Glomerular endothelial cell (primary cell): Measurements from ENCODE around the gene COL4A2. TPM values are rescaled to one million over a fixed set of nuclear protein-coding genes. Genes with fewer than 3 reads are reported as not detected.

Experiments used
- DNase-seq: peaks from one replicate; pipeline ENCODE4 v3.0.0-alpha.2; 2011; ENCODE audit warnings: low read depth, low spot score; ENCODE audit errors: extremely low read depth
- total RNA-seq: library from RNA; depleted of rRNA; stranded (reverse); fragments of >200 nt; gene quantifications from 2 replicates; pipeline ENCODE4 v1.2.3, GENCODE V29; 2015

Gene COL4A2
- total RNA-seq, 1 donor from 2014 or later, result 3,750 TPM

DNA sequence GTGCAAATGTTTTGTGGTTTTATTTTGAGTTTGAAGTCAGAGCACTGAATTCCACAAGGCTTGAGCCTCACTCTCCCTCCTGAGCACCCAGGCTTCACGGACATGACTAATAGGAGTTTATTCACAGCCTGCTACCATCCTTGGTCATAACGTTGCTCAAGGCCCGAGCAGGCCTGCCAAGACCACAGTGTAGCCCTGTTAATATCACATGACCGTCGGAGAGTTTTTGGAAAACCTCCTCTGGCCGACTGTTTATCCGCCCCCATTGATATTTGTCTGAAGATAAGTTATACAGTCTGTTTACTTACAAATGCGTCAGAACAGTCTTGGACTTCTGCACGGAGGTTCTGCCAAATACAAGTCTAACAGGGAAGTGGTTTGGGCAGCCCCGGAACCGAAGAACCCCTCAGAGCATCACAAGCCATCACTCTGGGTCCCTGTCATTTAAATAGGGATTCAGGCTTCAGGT lies 89.9 kb downstream of the COL4A2 start:
- no peak for DNase-seq

DNA sequence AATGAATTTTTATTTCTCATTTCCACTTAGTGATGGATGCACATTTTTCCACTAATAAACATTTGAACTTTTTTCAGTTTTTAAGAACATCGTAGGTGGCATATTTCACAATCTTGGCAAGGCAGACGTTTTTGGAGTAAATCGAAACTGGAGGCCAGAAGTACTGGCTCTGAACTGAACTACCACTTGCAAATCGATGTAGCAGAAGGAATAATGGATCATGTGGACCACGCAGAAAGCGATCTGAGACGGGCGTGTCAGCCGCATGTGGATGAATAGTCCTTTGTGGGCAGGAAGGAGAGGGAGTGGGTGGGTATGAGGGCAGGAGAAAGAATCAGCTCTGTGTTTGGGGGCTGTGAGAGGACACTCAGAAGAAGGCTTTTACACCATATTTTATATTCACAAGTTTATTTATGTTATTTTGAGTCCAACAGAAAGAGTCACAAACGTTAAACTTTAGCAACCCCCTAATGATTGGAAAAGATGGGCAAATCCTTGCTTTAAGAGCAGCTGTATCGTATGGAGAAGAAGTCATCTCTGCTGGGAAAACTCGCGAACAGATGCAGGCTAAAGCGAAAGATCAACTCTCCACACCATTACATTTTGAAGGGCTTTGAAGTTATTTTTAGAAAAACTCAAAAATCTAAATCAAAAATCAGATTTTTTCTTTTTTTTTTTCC lies 90.5 kb downstream of the COL4A2 start:
- DNase-seq, result no peak

DNA sequence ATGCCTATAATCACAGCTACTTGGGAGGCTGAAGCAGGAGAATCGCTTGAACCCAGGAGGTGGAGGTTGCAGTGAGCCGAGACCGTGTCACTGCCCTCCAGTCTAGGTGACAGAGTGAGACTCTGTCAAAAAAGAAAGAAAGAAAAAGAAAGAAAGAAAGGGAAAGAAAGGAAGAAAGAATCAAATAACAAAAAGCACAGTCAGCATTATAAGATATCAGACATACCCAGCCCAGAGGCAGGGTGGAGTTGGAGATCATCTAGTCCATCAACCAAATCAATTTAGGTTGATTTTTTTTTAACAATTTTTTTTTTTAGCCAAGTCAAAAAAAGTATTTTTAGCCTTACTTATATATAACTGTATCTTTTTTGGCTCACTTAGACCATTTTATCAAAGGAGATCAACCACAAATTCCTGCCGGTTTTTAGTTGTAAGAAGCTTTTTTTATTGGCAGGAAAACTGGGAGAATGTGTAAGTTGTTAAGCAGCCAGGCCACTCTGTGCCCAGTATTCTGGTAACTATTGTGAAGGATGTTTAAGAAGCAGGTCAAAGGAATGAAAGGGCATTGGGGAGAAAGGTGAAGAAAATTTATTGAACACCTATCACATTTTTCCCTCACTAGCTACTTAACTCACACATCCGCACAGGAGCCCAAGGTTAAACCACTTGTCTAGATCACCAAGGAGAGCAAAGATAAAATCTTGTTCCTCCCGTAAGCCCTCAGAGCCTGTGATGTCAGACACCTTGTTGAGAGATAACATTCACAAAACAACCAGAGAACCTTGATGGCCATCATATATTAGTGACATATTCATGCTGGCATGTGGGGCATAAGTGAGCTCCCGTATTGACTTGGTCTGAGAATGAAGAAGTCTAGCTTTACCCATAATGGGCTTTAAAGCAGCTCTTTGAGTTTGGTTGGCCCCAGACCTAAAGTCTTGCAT lies 91.8 kb downstream of the COL4A2 start:
- DNase-seq, result no peak

DNA sequence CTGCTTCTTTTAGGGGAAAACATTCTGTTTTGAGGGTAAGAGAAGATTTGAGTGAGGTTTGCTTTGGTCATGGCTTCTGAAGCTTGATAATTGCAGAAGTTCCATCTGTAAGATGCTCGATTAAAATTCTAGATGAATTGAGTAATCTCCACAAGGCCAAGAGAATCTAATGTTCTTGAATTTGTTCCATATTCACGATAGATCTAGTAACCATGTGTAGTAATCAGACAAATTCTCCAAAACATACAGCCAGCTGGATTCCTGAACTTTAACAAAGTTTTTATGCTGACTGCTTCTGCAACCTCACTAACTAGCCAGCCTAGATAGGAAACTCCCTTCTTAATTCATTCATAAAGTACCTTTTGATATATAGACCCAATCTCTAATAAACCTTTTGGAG lies 92.7 kb downstream of the COL4A2 start:
- DNase-seq, result no peak

DNA sequence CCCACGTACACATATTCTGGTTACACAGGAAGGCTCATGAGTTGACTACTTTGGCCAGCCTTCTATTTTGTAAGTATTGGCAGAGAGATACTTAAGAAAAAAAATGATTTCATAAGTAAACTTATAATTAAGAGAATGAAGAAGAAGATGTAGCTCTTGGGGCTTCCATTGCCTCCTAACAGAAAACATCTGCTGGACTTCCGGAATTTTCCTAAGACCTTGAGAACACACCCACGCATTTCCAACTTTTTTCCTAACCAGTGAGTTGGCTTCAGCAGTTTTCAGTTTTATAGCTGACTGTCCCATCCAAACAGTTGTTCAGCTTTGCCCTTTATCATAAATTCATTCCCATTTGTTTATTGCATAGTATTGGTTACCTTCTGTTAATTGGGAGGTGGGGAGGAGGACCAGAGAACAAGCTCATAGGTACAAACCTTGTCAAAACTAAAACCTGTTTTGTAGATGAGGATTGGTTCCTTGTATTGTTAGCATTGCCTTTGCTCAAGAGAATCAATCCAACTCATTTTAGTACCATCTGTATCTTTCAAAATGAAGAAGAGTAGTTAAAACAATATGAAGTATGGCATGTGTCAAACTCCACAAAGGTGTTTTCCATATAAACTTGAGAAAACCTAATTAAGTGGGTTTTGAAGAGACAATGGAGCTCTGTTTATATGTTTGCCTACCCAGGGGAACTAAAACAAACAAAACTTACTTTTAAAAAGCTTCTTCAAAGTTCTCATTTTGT lies 93.9 kb downstream of the COL4A2 start:
- no peak for DNase-seq

DNA sequence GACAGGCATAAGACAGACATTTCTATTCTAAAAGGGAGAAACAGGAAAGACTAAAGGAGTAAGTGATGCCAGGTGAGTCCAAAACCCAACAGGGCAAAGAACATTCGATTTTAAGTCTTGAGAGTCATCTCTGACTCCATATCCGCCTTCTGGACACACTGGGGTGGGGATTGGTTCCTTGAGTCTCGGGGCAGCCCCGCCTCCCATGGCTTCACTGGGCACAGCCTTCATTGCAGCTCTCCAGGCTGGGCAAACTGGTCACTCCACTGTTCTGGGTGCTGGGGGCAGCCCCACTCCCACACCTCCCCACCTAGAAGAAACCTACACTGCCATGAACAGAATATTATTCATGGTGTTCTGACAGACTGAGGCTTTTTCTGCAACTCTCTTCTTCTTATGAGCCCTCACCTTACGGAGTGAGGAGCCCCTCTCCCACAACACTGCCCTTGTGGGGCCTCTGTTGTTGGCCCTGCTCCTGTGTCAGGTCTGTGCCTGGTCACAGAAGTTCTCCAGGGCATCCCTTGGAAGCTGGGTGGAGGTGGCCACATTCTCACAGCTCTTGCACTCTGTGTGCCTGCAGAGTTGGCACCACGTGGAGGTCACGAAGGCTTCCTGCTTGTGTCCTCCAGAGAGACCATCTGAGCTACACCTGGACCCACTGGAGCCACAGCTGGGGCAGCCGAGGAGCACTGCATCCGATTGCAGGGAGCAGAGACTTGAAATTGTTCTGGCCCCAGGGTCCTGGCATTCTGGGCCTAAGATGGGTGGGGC lies 95.4 kb downstream of the COL4A2 start:
- no peak for DNase-seq

DNA sequence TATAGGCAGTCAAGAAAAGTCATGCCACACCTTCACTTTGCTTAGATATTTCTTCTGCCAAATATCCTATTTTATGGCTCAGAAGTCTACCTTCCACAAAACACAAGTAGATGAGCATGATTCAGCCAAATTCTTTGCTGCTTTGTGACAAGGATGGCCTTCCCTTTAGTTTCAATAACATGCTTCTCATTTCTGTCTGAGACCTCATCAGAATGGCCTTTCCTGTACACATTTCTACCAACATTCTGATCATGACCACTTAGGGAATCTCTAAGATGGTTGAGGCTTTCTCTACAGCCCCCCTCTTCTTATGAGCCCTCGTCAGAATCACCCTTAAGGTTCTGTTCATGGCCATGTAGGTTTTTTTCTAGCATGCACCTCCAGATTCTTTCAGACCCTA lies 96.2 kb downstream of the COL4A2 start:
- no peak for DNase-seq

DNA sequence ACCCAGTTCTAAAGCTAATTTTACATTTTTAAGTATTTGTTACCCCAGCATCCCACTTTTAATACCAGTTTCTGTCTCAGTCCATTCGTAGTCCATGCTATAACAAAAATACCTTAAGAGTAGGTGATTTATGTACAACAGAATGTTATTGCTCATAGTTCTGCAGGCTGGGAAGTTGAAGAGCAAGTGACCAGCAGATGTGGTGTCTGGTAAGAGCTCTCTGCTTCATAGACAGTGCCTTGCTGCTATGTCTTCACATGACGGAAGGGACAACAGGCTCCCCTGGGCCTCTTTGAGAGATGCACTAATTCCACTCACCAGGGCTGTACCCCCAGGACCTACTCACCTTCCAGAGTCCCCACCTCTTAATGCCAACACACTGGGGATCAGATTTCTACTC lies 96.6 kb downstream of the COL4A2 start:
- no peak for DNase-seq

DNA sequence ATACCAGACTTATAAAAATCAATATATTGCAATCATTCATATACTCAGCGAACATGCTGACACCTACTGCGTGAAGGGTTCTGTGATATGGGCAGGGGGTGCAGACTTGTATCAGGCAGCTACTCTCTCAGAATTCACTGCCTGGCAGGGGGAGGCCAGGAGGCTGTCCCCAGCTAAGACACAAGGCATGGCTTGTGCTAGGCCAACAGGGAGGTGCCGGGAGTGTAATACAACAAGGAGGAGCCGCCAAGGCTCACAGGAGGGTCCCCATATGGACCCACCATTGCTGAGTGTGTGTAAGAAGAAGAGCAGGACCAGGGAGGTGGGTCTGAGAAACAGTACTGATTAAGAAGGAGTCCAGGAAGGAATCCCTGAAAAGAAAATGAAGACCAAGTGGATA lies 97.2 kb downstream of the COL4A2 start:
- no peak for DNase-seq

DNA sequence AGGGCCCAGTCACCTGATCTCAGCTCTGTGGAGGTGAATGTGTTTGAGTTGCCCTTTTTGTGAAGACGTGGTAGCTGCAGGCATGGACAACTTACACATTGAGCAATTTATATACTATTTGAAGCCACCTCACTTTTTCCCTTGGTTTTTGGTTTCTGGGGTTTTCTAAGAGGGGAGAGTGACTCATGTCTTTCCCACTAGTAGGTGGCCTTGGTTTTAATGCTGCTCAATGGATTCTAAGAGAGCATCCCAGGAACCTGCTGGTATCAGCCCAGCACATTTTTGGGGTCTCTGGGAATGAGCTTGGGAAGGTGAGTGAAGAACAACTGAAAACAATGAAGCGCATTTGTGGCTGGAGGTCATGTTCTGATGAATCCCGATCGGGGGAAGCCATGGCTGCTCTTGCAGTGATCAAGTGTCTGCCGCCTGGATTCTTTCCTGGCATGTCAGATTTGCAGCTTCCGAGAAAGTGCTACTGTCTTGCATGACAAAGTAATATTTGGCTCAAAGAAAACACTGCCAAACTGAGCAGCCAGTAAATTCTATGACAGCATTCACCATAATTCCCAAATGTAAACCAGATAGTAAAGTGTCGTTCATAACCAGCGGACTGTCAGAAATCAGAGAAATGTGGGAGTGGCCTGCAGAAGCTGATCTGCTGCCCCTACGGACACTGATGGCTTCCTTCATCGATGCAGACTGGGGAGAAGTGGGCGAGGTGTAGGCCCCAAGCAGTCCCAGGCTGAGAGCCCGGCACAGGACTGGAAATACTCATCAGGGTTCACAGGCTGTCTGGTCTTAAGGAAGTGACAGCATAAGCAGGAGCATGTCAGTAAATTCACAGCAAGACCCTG lies 98.7 kb downstream of the COL4A2 start:
- no peak for DNase-seq

DNA sequence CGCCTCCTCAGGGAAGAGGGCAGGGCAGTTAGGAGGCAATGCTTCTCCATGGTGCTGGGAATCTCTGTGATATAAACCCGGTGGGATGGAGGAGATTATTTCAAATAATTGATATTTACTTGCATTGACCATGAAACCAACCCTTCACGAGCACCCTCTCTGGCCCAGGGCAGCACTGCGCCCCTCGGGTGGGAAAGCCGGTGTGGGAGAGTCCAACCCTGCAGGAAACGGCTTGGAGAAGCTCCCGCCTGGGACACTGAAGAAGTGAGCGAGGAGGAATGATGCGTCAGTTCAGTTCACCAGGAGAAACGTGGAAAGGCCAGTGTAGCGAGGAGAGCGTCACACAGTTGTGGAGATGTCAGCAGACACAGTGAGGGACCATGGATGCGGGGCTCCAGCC lies 99.9 kb downstream of the COL4A2 start:
- no peak for DNase-seq

DNA sequence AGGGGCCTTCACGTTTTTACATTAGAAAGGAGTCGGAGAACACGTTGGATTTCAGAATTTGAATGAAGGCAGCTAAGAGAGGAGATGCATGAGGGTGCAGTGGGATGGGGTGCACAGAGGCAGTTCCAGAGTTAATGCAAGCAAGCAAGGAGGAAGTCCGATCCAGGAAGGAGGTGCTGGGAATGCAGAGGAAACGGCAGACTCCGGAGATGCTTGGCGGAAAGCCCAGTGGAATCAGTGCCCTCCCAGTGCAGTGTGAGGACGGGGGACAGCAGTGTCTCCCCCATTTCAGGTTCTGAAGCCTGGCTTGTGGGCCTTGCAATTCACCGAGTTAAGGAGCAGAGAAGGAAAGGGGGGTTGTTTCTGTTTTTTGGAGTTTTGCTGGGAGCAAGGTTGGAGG lies 100.4 kb downstream of the COL4A2 start:
- no peak for DNase-seq

DNA sequence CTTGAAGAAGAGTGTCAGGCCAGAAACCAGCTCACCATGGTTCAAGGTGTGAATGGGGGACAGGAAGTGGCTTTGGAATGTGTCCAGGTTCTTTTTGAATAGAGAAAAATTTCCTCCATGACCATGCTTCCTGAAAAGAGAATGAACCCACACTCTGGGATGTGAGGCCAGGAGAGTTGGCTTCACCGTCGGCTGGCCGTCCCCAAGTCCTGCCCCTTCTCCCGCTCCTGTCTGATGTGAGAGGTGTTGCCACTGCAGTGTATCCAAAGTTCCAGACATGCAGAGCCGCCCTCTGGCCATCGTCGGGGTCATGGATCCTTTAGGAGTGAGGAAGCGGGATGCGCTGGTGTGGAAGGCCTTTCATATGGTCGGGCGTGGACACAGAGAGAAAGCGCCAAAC lies 101.2 kb downstream of the COL4A2 start:
- no peak for DNase-seq

DNA sequence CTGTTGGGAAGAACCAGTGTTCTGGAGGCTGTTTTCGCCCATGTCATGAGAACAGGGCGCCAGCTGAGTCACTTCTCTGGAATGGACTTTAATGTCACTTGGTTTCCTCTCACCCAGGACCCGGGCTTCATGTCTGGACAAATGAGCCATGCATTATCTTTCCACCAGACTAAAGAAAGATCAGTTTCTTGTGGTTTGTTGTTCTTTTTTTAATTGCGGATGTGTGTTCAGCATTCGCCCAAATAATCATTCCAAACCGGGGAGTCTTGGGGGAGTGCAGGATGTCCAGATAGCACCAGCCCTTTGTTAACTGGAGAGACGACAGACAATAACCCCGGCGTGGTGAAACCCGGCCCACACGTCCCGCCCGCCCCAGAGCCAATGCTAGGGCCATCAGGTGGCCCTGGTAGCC lies 102.5 kb downstream of the COL4A2 start:
- DNase-seq, result peak; percentile 86

DNA sequence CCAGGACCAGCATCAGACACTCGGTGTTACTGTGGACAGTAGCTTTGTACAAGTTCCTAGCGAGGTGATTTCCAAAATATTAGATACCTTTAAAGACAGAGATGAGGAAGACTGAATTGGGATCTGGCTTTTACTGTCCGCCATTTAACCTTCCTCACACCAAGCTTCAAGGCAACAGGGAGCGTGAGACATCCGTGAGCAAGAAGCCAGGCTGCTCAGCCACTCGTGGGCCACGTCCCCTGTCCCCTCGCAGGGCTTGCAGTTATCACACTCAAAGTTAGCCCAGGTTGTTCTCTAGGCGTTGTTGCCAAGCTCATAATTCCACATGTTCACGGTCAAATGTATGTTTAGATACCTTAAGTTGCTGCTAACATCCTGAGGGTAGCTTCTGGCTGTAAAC lies 102.9 kb downstream of the COL4A2 start:
- DNase-seq, result no peak

DNA sequence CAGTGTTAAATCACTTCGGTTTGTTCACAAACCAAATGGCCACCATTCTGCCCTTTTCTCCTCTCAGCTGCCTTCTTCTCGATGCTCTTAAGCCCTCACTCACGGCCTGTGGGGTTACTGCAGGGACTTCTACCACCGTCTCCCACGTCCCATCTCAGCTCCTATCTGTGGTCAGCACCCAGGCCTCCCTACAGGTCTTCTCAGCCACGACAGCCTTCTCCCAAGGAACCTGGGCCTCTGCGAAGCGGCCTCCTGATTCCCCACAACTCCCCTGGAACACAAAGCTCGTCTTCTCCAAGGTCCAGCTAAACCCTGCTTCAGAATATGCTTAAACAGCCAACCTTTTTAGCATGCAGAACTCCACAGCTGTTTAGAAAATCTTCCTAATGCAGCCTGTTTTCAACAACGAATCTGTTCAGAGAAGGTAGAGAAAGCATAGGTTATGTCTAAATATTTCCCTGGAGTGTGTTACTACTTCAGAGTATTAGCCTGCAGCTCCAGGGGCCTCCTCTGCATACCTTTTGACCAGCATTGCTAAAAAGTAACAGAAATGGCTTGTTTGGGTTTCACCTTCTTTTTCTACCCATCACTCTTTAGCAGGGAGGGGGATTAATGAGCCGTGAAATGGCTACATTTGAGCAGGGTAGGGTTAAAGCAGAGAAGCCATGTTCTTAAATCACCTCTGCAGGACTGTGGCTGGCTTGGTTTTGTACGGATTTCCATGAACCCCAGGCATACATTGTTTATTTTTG lies 104.0 kb downstream of the COL4A2 start:
- no peak for DNase-seq

DNA sequence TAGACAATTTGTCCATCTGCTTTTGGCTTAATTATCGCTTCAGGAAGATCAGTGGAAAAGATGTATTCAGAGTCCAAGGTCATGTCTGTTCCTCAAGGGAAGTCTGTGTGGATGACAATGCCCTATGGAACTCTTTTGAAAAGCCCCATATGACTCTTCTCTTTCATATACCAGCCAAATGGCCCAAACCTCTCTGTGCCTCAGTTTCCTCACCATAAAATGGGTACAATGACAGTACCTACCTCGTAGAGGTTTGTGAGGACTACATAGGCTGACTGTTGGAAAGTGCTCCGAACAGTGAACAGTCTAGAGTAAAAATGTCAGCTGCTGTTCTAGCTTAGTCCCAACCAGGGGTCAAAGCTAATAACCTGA lies 104.6 kb downstream of the COL4A2 start:
- DNase-seq, result no peak

DNA sequence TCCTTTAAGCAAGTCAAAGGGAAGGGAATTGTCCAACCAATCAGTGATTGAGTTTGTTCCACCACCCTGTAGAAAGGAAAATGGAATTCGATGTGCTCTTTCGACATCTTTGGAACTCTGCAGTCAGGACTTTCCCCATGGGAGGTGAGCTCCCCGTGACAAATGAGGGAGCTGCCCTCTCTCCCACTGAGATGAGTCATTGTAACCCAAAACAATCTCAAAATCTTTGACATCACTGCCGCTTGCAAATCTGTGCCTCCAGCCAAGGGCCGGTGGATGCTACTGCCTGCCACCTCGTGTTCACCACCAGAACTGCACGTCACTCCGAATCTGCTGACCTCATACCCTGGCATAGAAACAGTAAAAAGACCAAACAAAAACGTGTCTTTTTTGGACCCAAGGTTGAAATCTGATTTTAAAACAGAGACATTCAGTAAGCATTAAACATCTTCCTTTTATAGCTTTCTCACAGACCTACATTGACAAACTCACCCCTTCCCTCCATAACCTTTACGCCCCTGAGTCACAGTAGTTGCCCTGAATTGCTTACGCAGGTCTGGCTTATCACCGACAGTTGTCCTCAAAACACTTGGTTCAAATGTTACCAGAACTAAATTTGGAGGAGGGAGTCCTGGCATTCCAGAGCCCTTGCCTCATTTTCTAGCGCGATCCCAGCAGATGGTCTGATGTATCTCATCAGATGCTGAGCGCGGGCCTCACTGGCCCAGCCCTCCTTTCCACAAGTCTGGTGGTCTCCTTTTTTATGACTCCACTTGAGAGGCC lies 105.2 kb downstream of the COL4A2 start:
- DNase-seq, result peak; percentile 85
